Activated T-cell treated with anti-CD3 and anti-CD28 coated beads for 1 hour (primary cell): Measurements from ENCODE around the gene ZNF285.
"Not testable (repeated sequence)": the region's sequence is repeated elsewhere in the genome, so short reads cannot be mapped to it uniquely, and the experiment has no call there.

ENCODE experiments used
- DNase-seq: peaks from one replicate; pipeline ENCODE4 v3.0.0-alpha.2; 2020; ENCODE audit warnings: low read depth

ZNF285 gene

DNA sequence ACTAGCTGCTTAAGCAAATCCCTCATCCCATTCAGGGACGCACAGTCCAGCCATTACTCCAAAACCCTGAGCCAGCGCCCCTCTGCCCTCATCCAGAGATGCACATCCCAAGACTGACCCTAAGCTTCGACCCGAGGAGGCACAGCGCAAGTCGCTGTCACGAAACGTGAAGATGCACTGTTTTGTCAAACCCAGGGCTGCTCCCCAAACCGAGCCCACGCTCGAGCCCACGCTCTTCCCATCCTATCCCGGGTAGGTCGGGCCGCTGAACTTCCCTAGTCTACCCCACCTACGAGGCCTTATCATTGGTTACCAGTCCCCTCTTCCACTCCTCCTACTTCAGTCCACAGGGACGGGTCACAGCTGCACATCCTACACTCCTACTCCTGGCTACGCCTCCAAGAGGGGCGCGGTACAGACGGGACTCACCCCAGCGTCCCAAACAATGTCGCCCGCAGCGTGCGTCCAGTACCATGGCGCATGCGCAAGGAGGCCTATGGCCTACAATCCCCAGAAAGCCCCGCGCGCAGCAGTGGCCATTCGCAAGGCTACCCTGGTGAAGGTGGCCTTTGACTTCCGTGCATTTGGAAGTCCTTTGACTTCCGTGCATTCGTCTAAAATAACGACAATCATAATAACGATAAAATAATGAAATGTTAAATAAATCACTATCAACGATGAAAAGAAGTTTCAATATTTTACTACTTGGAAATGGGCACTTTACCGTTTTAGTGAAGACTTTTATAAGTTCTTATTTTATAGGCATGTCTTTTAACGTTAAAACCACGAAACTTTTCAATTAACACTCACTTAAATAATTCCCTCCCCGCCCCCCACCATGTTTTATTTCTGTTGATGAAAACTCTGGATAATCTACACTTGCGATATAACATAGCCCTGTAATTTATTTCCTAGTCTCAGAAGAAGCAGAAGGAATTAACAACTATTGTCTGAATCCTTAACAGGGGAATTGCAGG lies at the start of gene ZNF285:
ZNF285 (minus strand) TSS at position 470 of the 977 bp plus-strand sequence. CDS start 4,395 bp downstream, outside the sequence.
- DNase-seq = peak; percentile 64

DNA sequence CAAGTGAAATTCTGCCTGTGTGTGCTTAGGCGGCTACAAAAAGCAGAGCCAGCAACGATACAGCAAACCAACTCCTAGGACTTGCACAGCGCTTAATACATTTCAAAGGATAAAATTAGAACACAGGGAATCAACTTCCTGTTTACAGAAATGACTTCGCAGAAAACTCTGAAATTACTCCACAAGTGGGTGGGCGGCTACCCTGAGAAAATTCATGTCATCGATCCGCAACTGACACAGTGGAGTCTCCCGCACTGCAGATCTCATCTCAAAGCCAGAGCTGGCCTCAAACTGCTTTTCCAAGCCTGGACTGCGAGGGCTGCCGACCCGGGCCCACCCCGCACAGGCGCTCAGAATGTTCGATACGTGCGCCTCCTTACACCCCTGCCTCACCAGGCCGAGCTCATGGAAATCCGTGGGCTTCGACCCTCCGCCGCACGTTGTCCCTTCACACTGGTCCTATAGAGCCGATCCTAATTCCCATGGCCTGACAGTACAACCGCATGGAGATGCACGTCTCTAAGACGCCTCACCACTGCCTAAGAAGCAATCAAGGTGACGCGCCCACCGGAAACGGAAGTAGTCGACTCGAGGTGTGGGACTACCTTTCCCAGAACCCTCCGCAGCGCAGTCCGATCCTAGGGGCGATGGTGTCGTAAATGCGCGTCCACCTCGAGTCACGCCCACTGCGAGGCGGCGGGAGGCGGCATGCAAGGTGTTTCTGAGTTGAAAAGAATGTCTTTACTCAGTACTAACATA lies 46.7 kb upstream of the ZNF285 start, which contains the start of gene ZNF229:
ZNF229 (minus strand) TSS at position 557 of the 759 bp plus-strand sequence. CDS start 5,625 bp downstream, outside the sequence.
- peak; percentile 38 for DNase-seq

DNA sequence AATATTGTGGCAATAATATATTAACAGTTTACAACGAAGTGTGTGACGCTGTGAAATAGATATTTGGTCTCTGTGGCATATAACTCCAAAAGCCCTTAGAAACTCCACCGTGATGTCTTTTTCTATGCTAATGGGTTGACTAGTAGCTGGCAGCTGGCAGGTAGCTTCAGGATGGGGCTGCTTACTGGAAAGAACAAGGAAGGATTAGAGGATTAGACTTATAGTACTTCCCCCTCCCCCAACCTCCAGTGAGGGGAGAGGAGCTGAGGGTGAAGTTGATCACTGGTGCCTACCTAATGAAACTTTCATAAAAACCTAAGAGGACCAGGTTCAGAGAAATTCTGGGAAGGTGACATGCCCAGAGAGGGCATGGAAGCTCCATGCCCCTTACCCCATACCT lies 37.0 kb upstream of the ZNF285 start:
- DNase-seq = no peak

DNA sequence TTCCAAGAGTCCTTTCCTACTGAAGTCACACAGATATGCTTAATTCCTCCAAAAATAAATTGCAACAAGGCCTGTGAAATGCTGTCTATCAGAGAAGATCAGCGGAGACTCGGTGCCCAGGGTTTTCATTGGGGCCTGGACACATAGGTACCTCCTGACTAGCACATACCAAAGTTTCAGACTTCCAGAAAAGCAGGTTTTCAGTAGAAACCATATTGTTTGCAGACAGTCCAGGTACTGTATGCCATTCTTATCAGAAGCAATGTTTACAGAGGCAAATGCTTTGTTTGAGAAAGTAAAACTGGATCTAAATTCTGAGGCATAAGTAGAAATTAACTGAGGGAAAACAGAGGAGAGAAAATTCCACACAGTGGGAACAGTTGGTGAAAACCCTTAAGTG lies 34.0 kb upstream of the ZNF285 start:
- no peak for DNase-seq

DNA sequence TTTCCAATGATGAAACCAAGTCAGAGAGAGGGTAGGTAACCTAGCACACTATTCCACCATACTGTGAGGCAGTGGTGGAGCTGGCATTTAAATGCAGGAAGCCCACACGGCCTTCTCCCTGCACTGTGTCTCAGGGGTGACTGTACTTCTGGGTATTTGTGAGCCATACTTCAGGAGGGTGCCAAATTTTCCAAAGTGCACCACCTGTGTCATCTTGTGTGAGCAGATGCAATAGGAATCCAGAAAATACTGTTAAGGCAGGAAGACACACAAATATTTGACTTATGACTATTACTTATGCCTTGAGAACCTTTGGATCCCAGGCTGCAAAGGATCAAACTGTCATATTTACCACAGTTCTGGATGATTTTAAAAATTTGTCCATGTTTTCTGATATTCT lies 29.5 kb upstream of the ZNF285 start:
- DNase-seq = no peak

DNA sequence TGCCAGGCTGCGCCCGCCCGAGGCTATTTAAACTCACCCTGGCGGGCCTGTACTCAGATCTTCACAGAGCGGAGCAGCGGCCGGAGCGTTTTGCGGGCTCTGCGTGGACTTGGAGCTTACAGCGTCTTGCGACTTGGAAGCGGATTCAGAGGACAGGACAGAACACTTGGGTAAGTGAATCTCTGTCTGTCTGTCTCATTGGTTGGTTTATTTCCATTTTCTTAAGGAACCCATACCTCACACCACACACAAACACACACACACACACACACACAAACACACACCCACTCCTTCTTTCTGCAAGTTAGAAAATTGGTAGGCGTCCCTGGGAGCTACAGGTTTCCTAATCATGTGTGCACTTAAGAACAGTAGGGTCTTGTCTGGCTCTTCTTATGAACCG lies 14.1 kb upstream of the ZNF285 start:
- not testable (repeated sequence) for DNase-seq

DNA sequence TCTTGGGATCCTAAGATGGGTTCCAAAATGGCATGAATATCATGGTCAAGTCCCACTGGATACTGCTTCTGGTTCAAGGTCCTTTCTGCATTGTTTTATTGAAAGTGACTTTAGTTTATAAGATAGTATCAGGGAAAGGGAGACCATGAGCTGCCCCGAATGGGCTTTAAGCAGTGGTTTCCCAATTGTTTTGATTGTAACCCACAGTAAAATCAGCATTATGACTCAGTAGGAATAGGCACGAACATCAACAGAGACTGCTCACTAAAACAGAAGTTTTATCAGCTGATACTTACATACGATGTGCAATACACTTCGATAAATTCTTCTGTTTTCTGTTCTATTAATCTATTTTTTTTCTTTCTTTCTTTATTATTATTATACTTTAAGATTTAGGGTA lies 12.1 kb downstream of the ZNF285 start:
- not testable (repeated sequence) for DNase-seq

DNA sequence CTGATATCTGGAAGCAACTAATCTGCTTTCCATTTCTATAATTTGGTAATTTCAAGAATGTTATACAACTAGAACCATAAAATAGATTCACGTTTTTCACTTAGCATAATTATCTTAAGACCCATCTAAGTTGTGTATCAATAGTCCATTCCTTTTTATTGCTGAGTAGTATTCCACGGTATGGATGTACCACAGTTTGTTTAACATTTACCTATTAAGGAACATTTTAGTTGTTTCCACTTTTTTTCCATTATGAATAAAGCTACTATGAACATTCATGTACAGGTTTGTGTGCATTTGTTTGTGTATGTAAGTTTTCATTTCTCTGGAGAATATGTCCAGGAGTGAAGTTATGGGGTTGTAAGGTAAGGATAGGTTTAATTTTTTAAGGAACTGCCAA lies 26.6 kb downstream of the ZNF285 start:
- no peak for DNase-seq

DNA sequence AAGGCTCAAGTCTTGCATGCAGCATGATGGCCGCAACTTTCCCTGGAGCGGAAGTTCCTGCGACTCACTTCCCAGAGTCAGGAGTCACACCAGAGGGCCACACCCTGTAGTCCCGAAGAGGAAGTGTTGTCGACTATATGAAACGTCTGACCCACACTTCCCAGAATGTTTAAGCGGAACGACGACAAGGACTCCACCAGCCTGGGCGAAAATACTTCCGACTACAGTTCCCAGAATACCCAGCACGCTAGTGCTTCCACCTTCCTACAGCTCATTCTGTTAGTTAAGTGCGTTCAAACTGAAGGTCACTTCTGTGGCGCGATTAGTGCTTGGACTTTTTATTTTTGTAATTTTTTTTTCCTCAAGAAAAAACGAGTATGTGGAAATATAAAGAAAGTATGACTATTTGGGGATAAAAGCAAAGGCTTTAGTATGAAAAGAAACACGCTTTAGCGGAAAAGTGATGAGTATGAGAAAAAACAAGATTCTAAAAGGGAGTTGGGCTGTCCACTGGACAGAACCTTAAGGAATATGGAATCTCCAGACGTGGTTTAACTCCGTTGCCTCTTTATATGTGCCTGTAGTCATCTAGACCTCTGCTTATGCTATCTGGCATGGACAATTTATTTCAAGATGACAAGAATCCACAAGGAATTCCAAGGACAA lies 29.5 kb downstream of the ZNF285 start:
- DNase-seq = no peak

DNA sequence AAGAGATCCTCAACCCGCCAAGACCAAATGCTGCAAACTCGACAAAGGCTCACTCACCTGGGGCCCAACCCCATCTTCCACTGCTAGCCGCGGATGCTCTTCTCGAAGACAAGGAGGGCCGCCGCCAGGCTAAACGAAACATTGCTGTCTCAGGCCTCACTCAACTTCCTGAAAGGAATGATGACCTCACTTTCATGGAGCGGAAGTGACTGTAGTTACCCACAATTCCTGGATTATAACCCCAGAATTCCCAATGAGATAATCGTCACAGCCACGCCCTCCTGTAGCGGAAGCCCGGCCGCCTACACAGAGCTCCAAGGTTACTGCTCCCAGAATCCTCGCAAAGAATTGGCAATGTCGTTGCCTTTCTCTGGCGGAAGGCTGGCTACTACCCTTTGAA lies 34.4 kb downstream of the ZNF285 start:
- no peak for DNase-seq

DNA sequence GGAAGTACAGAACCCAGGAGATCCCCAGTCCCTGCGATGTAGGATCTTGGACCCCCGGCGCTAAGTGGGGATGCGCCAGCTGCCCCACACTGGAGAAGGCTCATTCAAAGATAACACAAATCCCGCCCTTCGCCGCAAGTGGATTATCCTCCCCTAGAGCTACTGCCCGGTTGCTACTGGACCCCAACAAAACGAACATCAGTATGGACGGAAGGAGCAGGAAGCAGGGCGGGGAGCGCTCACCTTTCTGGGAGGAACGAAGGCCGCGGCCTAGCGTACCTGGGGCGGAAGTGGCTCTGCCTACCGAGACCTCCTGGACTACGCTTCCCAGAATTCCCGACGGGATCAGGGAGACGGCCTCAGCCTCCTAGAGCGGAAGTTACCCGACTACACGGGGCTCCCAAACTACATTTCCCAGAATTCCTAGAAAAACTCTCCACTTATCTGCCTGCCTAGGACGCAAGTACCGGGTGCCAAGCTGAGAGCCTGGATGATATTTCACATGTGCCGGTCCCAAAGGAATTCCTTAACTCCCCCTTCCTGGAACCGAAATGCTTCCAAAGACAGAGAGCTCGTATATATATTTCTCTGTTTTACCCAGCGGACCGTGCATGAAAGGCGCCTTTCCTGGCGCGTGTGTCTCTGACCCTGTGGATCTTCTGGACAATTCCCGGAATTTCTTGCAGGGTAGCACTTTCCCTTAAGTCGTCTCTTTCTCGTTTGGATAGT lies 44.9 kb downstream of the ZNF285 start, which contains the start of gene ZNF112:
ZNF112 (minus strand) TSS at position 298 of the 729 bp plus-strand sequence. CDS start 16,141 bp downstream, outside the sequence.
- no peak for DNase-seq

DNA sequence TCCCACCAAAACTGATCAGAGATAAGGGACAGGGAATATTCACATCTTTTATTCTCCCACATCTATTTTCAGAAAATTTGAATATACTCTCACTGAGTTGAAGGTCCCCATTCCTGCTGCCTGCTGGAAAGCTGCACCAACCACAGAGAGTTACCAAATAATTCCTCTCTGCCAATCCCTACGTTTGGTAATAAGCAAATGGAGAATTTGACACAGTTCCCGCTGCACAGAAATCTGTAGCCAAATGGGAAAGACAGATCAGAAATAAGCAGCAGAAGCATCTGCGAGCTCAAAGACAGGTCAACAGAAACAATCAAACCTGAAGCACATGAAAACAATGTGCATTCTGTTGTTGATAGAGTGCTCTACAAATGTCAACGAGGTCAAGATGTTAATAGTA lies 54.9 kb downstream of the ZNF285 start:
- no peak for DNase-seq

DNA sequence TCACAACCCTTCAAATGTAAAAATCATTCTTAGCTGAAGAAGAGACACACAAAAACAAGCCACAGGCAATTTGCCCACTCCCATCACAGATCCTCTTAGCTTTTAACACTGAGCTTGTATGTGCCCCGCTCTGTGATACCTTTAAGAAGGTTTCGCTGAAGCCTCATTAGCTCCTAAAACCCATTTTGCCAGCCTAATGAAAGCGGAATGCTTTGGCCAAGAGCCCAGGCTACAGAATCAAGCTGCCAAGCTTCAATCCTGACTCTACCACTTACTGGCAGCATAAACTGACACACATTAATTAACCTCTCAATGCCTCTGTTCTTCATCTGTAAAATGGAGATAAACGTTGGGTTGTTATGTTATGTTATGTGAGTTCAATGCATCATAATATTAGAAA lies 55.4 kb downstream of the ZNF285 start:
- DNase-seq = no peak

DNA sequence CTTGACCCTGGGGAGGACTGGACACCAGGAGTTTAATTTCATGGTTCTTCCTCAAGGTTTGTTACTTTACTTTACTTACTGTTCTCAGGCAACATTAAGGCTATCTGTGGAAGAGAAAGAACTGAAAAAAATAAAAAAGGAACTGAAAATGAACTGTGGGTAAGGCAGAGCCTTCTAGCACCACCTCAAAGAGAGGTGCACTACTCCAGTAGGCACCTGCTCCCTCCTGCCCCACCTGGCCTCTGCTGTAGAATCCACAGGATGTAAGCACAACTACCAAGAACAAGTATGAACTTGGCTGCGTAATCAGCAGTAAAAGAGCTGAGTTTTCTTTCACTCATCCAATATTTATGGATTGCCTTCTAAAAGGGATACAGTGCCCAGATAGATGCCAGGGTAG lies 57.2 kb downstream of the ZNF285 start:
- no peak for DNase-seq

DNA sequence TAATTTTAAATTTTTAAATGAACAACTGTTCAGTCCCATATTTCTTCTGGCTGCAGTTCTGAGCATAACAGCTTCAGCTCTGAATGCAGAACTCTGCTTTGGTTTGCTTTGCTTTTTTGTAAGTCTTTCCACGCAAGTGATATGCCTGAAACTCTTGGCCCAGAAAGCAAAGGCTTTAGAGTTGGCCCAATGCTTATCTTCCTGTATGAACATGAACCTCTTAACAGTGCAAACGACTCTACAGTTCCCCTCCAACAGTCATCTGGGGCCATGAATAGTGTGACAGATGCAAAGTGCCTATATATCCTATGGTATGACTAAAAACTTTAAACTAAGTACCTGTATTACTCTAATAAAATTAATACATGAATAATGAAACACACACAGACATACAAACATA lies 59.6 kb downstream of the ZNF285 start:
- no peak for DNase-seq

DNA sequence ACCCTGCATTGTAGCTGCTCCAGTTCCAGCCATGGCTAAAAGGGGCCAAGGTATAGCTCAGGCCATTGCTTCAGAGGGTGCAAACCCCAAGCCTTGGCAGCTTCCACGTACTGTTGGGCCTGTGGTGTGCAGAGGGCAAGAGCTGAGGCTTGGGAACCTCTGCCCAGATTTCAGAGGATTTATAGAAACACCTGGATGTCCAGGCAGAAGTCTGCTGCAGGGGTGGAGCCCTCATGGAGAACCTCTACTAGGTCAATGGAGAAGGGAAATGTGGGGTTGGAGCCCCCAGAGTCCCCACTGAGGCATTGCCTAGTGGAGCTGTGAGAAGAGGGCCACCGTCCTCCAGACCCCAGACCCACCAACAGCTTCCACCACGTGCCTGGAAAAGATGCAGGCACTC lies 66.8 kb downstream of the ZNF285 start:
- DNase-seq = not testable (repeated sequence)
